GM13977 (cell line): ENCODE measurements around the gene CHRND.

ENCODE experiments used
- DNase-seq: peaks from one replicate; pipeline ENCODE4 v3.0.0; 2012; ENCODE audit warnings: low spot score
- in situ Hi-C: fragments of 300-500 bp; cut with MboI; formaldehyde crosslinking; loops from one replicate; pipeline ENCODE4 v1.12.0; 2022; ENCODE audit warnings: low sequenced_read_pairs, low pct_unique_long_range_greater_than_20kb, mixed read lengths, inconsistent platforms; ENCODE audit not compliant: unreplicated experiment
- TF ChIP-seq, protein P1 (sequence below): IDR thresholded peaks from 2 replicates; pipeline ENCODE4 v1.5.1; 2012; ENCODE audit warnings: mild to moderate bottlenecking, control low read depth; ENCODE audit not compliant: insufficient read depth; ENCODE audit errors: extremely low read depth, missing control alignments

Gene CHRND

DNA sequence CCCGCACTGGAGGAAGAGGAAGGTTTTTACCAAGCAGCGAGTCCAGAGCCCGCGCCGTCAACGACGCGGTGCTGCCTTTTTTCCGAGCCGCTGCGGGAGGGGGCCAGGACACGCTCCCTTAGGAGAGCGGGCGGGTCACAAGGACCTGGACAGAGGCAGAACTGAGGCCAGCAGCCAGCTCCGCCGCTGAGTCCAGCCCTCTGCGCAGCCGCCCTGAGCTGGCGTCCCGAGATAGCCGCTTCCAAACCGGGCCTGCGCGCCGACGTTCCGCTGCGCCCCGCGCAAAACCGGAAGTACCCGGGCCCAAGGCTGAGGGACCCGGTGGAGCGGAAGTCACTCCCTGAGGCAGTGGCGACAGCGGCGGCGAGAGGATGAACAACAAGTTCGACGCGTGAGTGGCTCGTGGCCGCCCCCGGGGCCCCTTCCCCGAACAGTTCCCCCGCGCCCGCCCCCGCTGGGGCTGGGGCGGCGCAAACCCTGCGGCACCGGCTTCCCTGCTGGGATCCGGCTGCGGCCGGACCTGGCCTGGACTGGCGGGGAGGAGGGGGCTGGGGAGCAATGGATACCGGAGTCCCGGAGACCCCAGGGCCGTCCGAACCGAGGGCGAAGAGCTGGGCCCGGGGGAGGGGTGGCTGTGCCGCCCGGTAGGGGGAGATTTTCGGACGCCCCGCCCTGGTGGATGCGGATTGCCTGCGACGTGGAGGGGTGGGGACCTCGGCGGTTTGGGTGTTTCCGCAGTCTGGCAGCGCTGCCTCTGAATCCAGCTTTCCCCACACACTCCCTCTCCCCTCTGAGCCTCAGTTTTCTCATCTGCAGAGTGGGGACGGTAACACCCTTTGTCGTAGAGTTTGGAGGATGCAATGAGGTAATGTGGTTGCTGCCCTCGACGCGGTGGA, 24.6 kb downstream of the CHRND start, which contains the start of the genes EIF4E2 and TIGD1:
Gene EIF4E2, plus strand, starts transcription at position 336 of the 896 bp plus-strand sequence. Its CDS starts 36 bp downstream, at position 372.
Gene TIGD1, minus strand, starts transcription at position 204 of the 896 bp plus-strand sequence. CDS start 675 bp downstream, outside the sequence.
- TF ChIP-seq, protein P1, sequence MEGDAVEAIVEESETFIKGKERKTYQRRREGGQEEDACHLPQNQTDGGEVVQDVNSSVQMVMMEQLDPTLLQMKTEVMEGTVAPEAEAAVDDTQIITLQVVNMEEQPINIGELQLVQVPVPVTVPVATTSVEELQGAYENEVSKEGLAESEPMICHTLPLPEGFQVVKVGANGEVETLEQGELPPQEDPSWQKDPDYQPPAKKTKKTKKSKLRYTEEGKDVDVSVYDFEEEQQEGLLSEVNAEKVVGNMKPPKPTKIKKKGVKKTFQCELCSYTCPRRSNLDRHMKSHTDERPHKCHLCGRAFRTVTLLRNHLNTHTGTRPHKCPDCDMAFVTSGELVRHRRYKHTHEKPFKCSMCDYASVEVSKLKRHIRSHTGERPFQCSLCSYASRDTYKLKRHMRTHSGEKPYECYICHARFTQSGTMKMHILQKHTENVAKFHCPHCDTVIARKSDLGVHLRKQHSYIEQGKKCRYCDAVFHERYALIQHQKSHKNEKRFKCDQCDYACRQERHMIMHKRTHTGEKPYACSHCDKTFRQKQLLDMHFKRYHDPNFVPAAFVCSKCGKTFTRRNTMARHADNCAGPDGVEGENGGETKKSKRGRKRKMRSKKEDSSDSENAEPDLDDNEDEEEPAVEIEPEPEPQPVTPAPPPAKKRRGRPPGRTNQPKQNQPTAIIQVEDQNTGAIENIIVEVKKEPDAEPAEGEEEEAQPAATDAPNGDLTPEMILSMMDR, result peak; percentile 28
- peak; percentile 99 for DNase-seq
- in situ Hi-C loops, result no loop called here

DNA sequence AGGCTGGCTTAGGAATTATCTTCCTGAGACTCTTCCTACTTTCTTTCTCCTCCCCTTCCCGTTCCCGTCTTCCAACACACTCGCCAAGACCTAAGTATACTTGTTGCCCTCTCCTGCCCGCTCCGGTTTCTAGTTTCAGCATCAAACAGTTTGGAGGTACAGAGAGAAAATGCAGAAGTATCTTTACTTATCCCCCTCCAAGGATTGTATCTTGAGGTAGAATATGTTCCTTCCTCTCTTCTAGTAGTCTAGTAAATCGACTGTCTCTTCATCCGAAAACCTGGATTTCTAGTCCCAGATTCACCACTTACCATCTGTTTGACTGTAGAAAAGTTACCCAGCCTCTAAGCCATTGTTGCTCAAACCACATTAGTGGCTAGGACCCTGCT, 25.3 kb downstream of the CHRND start:
- DNase-seq, result no peak
- in situ Hi-C loops, result no loop called here
- TF ChIP-seq, protein P1, result no peak

DNA sequence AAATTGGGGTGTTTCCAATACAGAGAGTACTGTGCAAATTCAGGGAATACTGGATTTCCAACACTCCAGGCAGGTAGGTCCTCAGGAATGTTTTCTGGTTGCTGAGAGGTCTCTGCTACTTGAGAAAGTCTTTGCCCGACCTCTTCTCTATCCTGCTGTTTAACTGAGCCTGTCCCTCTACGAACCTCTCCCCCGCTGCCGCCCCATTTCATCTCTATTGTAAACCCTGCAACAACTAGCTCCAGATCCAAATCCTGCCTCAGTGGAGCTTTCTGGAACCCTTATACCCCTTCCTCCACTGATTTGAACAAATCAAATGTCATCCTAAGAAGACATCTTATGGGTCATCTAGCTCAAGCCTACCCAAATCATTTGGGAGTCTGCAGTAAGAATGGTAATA, 25.8 kb downstream of the CHRND start:
- in situ Hi-C loops, result no loop called here
- TF ChIP-seq, protein P1, result no peak
- no peak for DNase-seq

DNA sequence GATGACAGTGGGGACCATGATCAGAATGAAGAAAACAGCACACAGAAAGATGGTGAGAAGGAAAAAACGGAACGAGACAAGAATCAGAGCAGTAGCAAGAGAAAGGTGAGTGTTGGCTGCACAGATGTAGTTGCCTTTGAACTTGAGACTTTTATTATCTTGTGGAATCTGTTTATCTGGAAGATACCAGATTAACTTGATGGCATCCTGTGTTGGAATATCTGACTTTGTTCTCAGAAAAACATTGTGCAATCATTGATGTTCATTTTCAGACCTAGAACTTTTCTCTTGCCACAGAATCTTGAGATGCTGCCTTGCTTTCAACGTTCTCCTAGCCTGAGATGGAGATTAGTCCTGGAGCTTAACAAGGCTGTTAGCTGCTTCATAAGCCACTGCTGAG, 30.5 kb downstream of the CHRND start:
- in situ Hi-C loops, result no loop called here
- TF ChIP-seq, protein P1, result no peak
- no peak for DNase-seq

DNA sequence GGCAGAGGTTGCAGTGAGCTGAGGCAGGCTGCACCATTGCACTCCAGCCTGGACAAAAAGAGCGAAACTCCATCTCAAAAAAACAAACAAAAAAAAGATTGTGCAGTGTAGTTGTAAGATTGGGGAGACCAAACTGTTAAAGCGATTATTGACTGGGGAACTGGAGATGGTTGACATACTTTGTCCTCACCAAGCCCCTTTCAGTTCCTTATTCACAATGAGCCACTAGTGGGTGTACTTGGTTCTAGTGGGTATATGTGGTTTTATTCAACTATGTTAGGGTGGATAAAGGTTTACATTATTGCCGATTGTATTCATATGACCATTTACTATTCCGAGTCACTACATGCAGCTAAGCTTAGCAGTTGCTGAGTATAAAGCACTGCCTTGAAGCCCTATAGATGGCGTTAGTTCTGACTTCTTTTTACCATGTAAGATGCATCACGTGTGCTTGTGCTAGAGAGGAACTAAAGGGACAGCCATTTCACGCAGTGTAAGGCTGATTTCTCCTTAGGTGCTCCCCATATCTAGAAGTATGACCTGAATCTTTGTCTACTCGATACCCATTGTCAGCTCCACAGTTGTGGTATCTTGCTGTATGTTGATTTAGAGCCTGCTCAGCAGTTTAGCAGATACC, 36.7 kb downstream of the CHRND start:
- in situ Hi-C loops, result no loop called here
- TF ChIP-seq, protein P1, result peak; percentile 0
- no peak for DNase-seq

DNA sequence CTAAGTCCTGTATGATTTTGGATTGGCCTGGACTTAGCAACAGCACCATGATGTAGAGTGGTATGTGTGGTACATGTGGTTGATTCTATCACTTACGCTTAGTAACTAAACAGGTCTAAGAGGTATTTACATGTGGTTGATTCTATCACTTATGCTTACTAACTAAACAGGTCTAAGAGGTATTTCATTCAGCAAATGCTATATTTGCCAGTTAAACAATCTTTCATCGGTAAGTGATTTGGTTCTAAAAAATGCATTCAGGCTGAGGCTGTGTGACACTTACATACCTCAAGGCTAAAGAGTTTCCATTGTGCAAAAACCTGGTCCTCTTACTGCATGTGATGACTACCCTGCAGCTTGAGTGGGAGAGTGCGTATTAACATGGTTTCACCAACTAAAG, 37.6 kb downstream of the CHRND start:
- TF ChIP-seq, protein P1, result no peak
- in situ Hi-C loops, result no loop called here
- no peak for DNase-seq
